Measurements from ENCODE around the gene CBX5. TPM values are rescaled to one million over a fixed set of nuclear protein-coding genes. Genes with fewer than 3 reads are reported as not detected.

The CBX5 gene
- total RNA-seq, 1 donor from 2014 or later = 271 TPM

- H3K9me3 Mint-ChIP-seq (ENCODE audit: low read depth) = no peaks in the 10 kb centered on the region
- TF ChIP-seq CTCF (IDR thresholded peaks at IDR 0.05; ENCODE audit: unreplicated experiment) = peak; percentile 28
- no peaks in the 10 kb centered on the region for H3K27me3 Mint-ChIP-seq
- H3K4me1 Mint-ChIP-seq (ENCODE audit: low read depth) = peaks cover 52% of the 10 kb centered on the region
- peak; percentile 76 for DNase-seq (ENCODE audit: low spot score, unreplicated experiment)
- peak within 1 kb of the TSS; percentile 97 for H3K27ac Mint-ChIP-seq
- peak within 1 kb of the TSS; percentile 80 for H3K4me3 Mint-ChIP-seq (ENCODE audit: low read depth)
- H3K36me3 Mint-ChIP-seq (ENCODE audit: insufficient read depth) = no peaks in the 10 kb centered on the region
Measured at GRCh38 chr12:54300732-54301427, 21.0 kb upstream of the CBX5 start, which contains the start of gene NFE2. Gene NFE2 (minus strand): TSS chr12:54301015. CDS start chr12:54295248, 5,767 bp downstream.

- DNase-seq (ENCODE audit: low spot score, unreplicated experiment) = no peak
- peaks cover 58% of the 10 kb centered on the region for H3K4me1 Mint-ChIP-seq (ENCODE audit: low read depth)
- H3K9me3 Mint-ChIP-seq (ENCODE audit: low read depth) = no peaks in the 10 kb centered on the region
- no peak for TF ChIP-seq CTCF (IDR thresholded peaks at IDR 0.05; ENCODE audit: unreplicated experiment)
- no peaks in the 10 kb centered on the region for H3K36me3 Mint-ChIP-seq (ENCODE audit: insufficient read depth)
- H3K27me3 Mint-ChIP-seq = no peaks in the 10 kb centered on the region
- H3K27ac Mint-ChIP-seq = peak overlapping the region; percentile 97
- H3K4me3 Mint-ChIP-seq (ENCODE audit: low read depth) = peak overlapping the region; percentile 80
Measured at GRCh38 chr12:54300225-54300731, 20.4 kb upstream of the CBX5 start.

- no peaks in the 10 kb centered on the region for H3K9me3 Mint-ChIP-seq (ENCODE audit: low read depth)
- peaks cover 63% of the 10 kb centered on the region for H3K4me1 Mint-ChIP-seq (ENCODE audit: low read depth)
- DNase-seq (ENCODE audit: low spot score, unreplicated experiment) = no peak
- H3K27ac Mint-ChIP-seq = peak overlapping the region; percentile 97
- H3K27me3 Mint-ChIP-seq = no peaks in the 10 kb centered on the region
- H3K36me3 Mint-ChIP-seq (ENCODE audit: insufficient read depth) = no peaks in the 10 kb centered on the region
- peak overlapping the region; percentile 80 for H3K4me3 Mint-ChIP-seq (ENCODE audit: low read depth)
- no peak for TF ChIP-seq CTCF (IDR thresholded peaks at IDR 0.05; ENCODE audit: unreplicated experiment)
Measured at GRCh38 chr12:54299515-54300224, 19.7 kb upstream of the CBX5 start.

- Mint-ChIP-seq H3K27ac (peak overlapping the region; percentile 97), H3K4me1 (ENCODE audit: low read depth) (peaks cover 59% of the 10 kb centered on the region), H3K9me3 (ENCODE audit: low read depth) (no peaks in the 10 kb centered on the region), H3K4me3 (ENCODE audit: low read depth) (peak overlapping the region; percentile 80), H3K27me3 (no peaks in the 10 kb centered on the region), H3K36me3 (ENCODE audit: insufficient read depth) (no peaks in the 10 kb centered on the region)
- no peak for DNase-seq (ENCODE audit: low spot score, unreplicated experiment)
- TF ChIP-seq CTCF (IDR thresholded peaks at IDR 0.05; ENCODE audit: unreplicated experiment) = no peak
Measured at GRCh38 chr12:54298904-54299303, 19.0 kb upstream of the CBX5 start.

- no peak overlapping the region for H3K4me3 Mint-ChIP-seq (ENCODE audit: low read depth)
- H3K27me3 Mint-ChIP-seq = no peaks in the 10 kb centered on the region
- H3K36me3 Mint-ChIP-seq (ENCODE audit: insufficient read depth) = peaks cover 7% of the 10 kb centered on the region
- TF ChIP-seq CTCF (IDR thresholded peaks at IDR 0.05; ENCODE audit: unreplicated experiment) = no peak
- H3K4me1 Mint-ChIP-seq (ENCODE audit: low read depth) = peaks cover 43% of the 10 kb centered on the region
- DNase-seq (ENCODE audit: low spot score, unreplicated experiment) = no peak
- no peaks in the 10 kb centered on the region for H3K9me3 Mint-ChIP-seq (ENCODE audit: low read depth)
- peak overlapping the region; percentile 65 for H3K27ac Mint-ChIP-seq
Measured at GRCh38 chr12:54296393-54297099, 16.6 kb upstream of the CBX5 start.
